HEK293 (cell line): ENCODE results near the gene AFF2.

Experiments used
- HOXA7 ChIP-seq: sonication (generic); formaldehyde crosslinking; IDR thresholded peaks from 2 replicates; pipeline ENCODE4 v1.8.1; 2022; ENCODE audit warnings: missing genetic modification reagents, borderline replicate concordance
- HOXC10 ChIP-seq: sonication (generic); formaldehyde crosslinking; IDR thresholded peaks from 2 replicates; pipeline ENCODE4 v1.8.1; 2023; ENCODE audit warnings: mild to moderate bottlenecking, missing genetic modification reagents
- WT1 ChIP-seq: fragments of 450-650 bp; formaldehyde crosslinking; IDR thresholded peaks from 2 replicates; pipeline ENCODE4 v1.5.1; 2016; ENCODE audit warnings: missing biosample characterization, missing genetic modification characterization
- TF ChIP-seq, protein P1 (sequence below): fragments of 450-650 bp; formaldehyde crosslinking; IDR thresholded peaks from 2 replicates; pipeline ENCODE4 v1.5.1; 2016; ENCODE audit warnings: missing biosample characterization, missing genetic modification characterization, low read depth

- TF ChIP-seq, protein P1, sequence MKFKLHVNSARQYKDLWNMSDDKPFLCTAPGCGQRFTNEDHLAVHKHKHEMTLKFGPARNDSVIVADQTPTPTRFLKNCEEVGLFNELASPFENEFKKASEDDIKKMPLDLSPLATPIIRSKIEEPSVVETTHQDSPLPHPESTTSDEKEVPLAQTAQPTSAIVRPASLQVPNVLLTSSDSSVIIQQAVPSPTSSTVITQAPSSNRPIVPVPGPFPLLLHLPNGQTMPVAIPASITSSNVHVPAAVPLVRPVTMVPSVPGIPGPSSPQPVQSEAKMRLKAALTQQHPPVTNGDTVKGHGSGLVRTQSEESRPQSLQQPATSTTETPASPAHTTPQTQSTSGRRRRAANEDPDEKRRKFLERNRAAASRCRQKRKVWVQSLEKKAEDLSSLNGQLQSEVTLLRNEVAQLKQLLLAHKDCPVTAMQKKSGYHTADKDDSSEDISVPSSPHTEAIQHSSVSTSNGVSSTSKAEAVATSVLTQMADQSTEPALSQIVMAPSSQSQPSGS, result no peak
- TF ChIP-seq HOXA7 (CRISPR knock-in tag), result no peak
- TF ChIP-seq WT1, result no peak
- TF ChIP-seq HOXC10, result no peak
Measured at GRCh38 chrX:148580016-148580415, 79.6 kb downstream of the AFF2 start.
